Measurements from ENCODE around the gene GPR39.

- TF ChIP-seq CTCF (IDR thresholded peaks at IDR 0.05) (no peak), ZFX (IDR thresholded peaks at IDR 0.05; ENCODE audit: borderline replicate concordance) (no peak)
These were observed 144.0 kb downstream of the GPR39 start for GRCh38 chr2:132560562-132560961.

Data from 22Rv1 (cell line).